ENCODE results near the gene DUSP11. TPM values are rescaled to one million over a fixed set of nuclear protein-coding genes. Genes with fewer than 3 reads are reported as not detected.
"Not testable (repeated sequence)": the region's sequence is repeated elsewhere in the genome, so short reads cannot be mapped to it uniquely, and the experiment has no call there.

Gene DUSP11
- total RNA-seq, 5 donors from 2014 or later (not counting 1 experiment from before 2014, with no cell fraction given), result 36.7 to 44.0 (median 38.4) TPM

- Histone ChIP-seq H3K4me3 (ENCODE audit: control insufficient read depth in 1 of 2, extremely low read depth in 1 of 2, low read length in 1 of 2) (peak overlapping the region in 1 of 2 donors; percentile 77), H3K27me3 (replicated peaks in 1 of 2; ENCODE audit: control insufficient read depth in 2 of 2, extremely low read depth in 1 of 2, insufficient read depth in 2 of 2, low read length in 1 of 2) (peaks cover 0 to 14% of the 10 kb centered on the region in 2 experiments), H3K36me3 (ENCODE audit: control insufficient read depth in 2 of 2, extremely low read depth in 1 of 2, insufficient read depth in 1 of 2, low read length in 1 of 2) (peaks cover 7 to 18% of the 10 kb centered on the region in 2 donors), H3K9me3 (no peaks in the 10 kb centered on the region), H3K4me1 (ENCODE audit: control insufficient read depth in 1 of 2, extremely low read depth in 1 of 2, insufficient read depth in 2 of 2, low read length in 2 of 2) (peaks cover 10 to 14% of the 10 kb centered on the region in 2 experiments), H3K27ac (ENCODE audit: low read length) (peak overlapping the region; percentile 37)
- Mint-ChIP-seq H3K4me1 (peaks cover 40 to 42% (median 40%) of the 10 kb centered on the region in 3 donors), H3K9me3 (no peaks in the 10 kb centered on the region), H3K27me3 (peaks cover 0 to 6% of the 10 kb centered on the region in 2 donors), H3K36me3 (peaks cover 17% of the 10 kb centered on the region), H3K4me3 (peak overlapping the region; percentile 97 to 99 (median 98)), H3K27ac (peak overlapping the region; percentile 96 to 97)
- DNase-seq, result no peak
- CTCF ChIA-PET, result interaction anchor here (0.7 to 1.2 kb wide), 3 partner anchors 43 to 417 kb away, joined by 3 to 5 read pairs (median 4); partner anchors contain the start of gene TPRKB (in 1 of the 2)
- ATAC-seq (replicated peaks in 1 of 4), result no peak
- POLR2A ChIA-PET, result interaction anchor here (0.6 to 1.0 kb wide), 3 partner anchors 43 to 209 kb away, joined by 3 to 9 read pairs (median 5); partner anchors contain the start of genes STAMBP (in 1 of the 2) and TPRKB (in 1 of the 2)
- 0% methylated on average over 1 of the region's 7 CpGs for WGBS (ENCODE audit: insufficient coverage)
Measured at GRCh38 chr2:73780237-73780582, 307 bp upstream of the DUSP11 start.

GRCh38 chr2:73778867-73779466, 936 bp downstream of the DUSP11 start:
- ATAC-seq (replicated peaks in 1 of 4); CTCF ChIA-PET; H3K9me3 Mint-ChIP-seq; DNase-seq; H3K9me3 ChIP-seq; H3K27me3 Mint-ChIP-seq: not testable (repeated sequence)
- Histone ChIP-seq H3K27me3 (replicated peaks in 1 of 2; ENCODE audit: control insufficient read depth in 2 of 2, extremely low read depth in 1 of 2, insufficient read depth in 2 of 2, low read length in 1 of 2) (peaks cover 0 to 14% of the 10 kb centered on the region in 2 experiments), H3K36me3 (ENCODE audit: control insufficient read depth in 2 of 2, extremely low read depth in 1 of 2, insufficient read depth in 1 of 2, low read length in 1 of 2) (peaks cover 7 to 31% of the 10 kb centered on the region in 2 donors), H3K4me1 (ENCODE audit: control insufficient read depth in 1 of 2, extremely low read depth in 1 of 2, insufficient read depth in 2 of 2, low read length in 2 of 2) (peaks cover 10 to 14% of the 10 kb centered on the region in 2 experiments), H3K27ac (ENCODE audit: low read length) (peak overlapping the region; percentile 83), H3K4me3 (ENCODE audit: control insufficient read depth in 1 of 2, extremely low read depth in 1 of 2, low read length in 1 of 2) (peak overlapping the region; percentile 77 to 98)
- POLR2A ChIA-PET, result interaction anchor here in 1 of 2 donors (1.0 kb wide), 1 partner anchor 50 kb away, joined by 5 read pairs; the partner anchor contains the start of gene STAMBP
- H3K4me3 Mint-ChIP-seq, result peak overlapping the region; percentile 97 to 99 (median 98)
- 93% methylated on average over 6 of the region's 18 CpGs for WGBS (ENCODE audit: insufficient coverage)
- peaks cover 47 to 51% (median 50%) of the 10 kb centered on the region in 3 donors for H3K4me1 Mint-ChIP-seq
- H3K27ac Mint-ChIP-seq, result peak overlapping the region; percentile 96 to 97
- H3K36me3 Mint-ChIP-seq, result peaks cover 29% of the 10 kb centered on the region

- no peaks in the 10 kb centered on the region for H3K9me3 ChIP-seq
- Mint-ChIP-seq H3K36me3 (peaks cover 46% of the 10 kb centered on the region), H3K9me3 (no peaks in the 10 kb centered on the region), H3K4me1 (peaks cover 53 to 58% (median 56%) of the 10 kb centered on the region in 3 donors), H3K27me3 (no peaks in the 10 kb centered on the region), H3K27ac (no peak overlapping the region), H3K4me3 (no peak overlapping the region)
- CTCF ChIA-PET, result no interaction called here
- peaks cover 0 to 9% of the 10 kb centered on the region in 2 experiments for H3K27me3 ChIP-seq (replicated peaks in 1 of 2; ENCODE audit: control insufficient read depth in 2 of 2, extremely low read depth in 1 of 2, insufficient read depth in 2 of 2, low read length in 1 of 2)
- H3K4me3 ChIP-seq (ENCODE audit: control insufficient read depth in 1 of 2, extremely low read depth in 1 of 2, low read length in 1 of 2), result no peak overlapping the region
- H3K4me1 ChIP-seq (ENCODE audit: control insufficient read depth in 1 of 2, extremely low read depth in 1 of 2, insufficient read depth in 2 of 2, low read length in 2 of 2), result peaks cover 10 to 14% of the 10 kb centered on the region in 2 experiments
- peaks cover 12 to 49% of the 10 kb centered on the region in 2 donors for H3K36me3 ChIP-seq (ENCODE audit: control insufficient read depth in 2 of 2, extremely low read depth in 1 of 2, insufficient read depth in 1 of 2, low read length in 1 of 2)
- H3K27ac ChIP-seq (ENCODE audit: low read length), result no peak overlapping the region
- ATAC-seq (replicated peaks in 1 of 4), result no peak
- POLR2A ChIA-PET, result no interaction called here
- no peak for DNase-seq
- 92% methylated on average over 5 of the region's 8 CpGs for WGBS (ENCODE audit: insufficient coverage)
Measured at GRCh38 chr2:73776869-73777519, 2.9 kb downstream of the DUSP11 start.

GRCh38 chr2:73776381-73776780, 3.5 kb downstream of the DUSP11 start:
- Mint-ChIP-seq H3K4me1 (peaks cover 55 to 59% (median 56%) of the 10 kb centered on the region in 3 donors), H3K4me3 (no peak overlapping the region), H3K9me3 (no peaks in the 10 kb centered on the region), H3K36me3 (peaks cover 48% of the 10 kb centered on the region), H3K27ac (no peak overlapping the region), H3K27me3 (no peaks in the 10 kb centered on the region)
- no CpG with 5 or more reads among the region's 4 CpGs for WGBS (ENCODE audit: insufficient coverage)
- ATAC-seq (replicated peaks in 1 of 4), result no peak
- no peaks in the 10 kb centered on the region for H3K9me3 ChIP-seq
- CTCF ChIA-PET, result interaction anchor here in 1 of 2 donors (0.6 to 0.7 kb wide), 2 partner anchors 373 to 375 kb away, joined by 3 to 7 read pairs; no protein-coding TSS in a partner anchor
- H3K36me3 ChIP-seq (ENCODE audit: control insufficient read depth in 2 of 2, extremely low read depth in 1 of 2, insufficient read depth in 1 of 2, low read length in 1 of 2), result peaks cover 13 to 51% of the 10 kb centered on the region in 2 donors
- H3K27me3 ChIP-seq (replicated peaks in 1 of 2; ENCODE audit: control insufficient read depth in 2 of 2, extremely low read depth in 1 of 2, insufficient read depth in 2 of 2, low read length in 1 of 2), result peaks cover 0 to 4% of the 10 kb centered on the region in 2 experiments
- H3K4me3 ChIP-seq (ENCODE audit: control insufficient read depth in 1 of 2, extremely low read depth in 1 of 2, low read length in 1 of 2), result no peak overlapping the region
- POLR2A ChIA-PET, result interaction anchor here in 1 of 2 donors (0.6 kb wide), 1 partner anchor 238 kb away, joined by 3 read pairs; no protein-coding TSS in a partner anchor
- H3K27ac ChIP-seq (ENCODE audit: low read length), result no peak overlapping the region
- peaks cover 10 to 14% of the 10 kb centered on the region in 2 experiments for H3K4me1 ChIP-seq (ENCODE audit: control insufficient read depth in 1 of 2, extremely low read depth in 1 of 2, insufficient read depth in 2 of 2, low read length in 2 of 2)
- no peak for DNase-seq

- H3K4me1 Mint-ChIP-seq, result peaks cover 49 to 57% (median 49%) of the 10 kb centered on the region in 3 donors
- ATAC-seq (replicated peaks in 1 of 4) (no peak), DNase-seq (no peak)
- Histone ChIP-seq H3K36me3 (ENCODE audit: control insufficient read depth in 2 of 2, extremely low read depth in 1 of 2, insufficient read depth in 1 of 2, low read length in 1 of 2) (peaks cover 13 to 71% of the 10 kb centered on the region in 2 donors), H3K4me3 (ENCODE audit: control insufficient read depth in 1 of 2, extremely low read depth in 1 of 2, low read length in 1 of 2) (no peak overlapping the region), H3K4me1 (ENCODE audit: control insufficient read depth in 1 of 2, extremely low read depth in 1 of 2, insufficient read depth in 2 of 2, low read length in 2 of 2) (no peaks in the 10 kb centered on the region), H3K27ac (ENCODE audit: low read length) (no peak overlapping the region), H3K9me3 (no peaks in the 10 kb centered on the region), H3K27me3 (replicated peaks in 1 of 2; ENCODE audit: control insufficient read depth in 2 of 2, extremely low read depth in 1 of 2, insufficient read depth in 2 of 2, low read length in 1 of 2) (no peaks in the 10 kb centered on the region)
- no peaks in the 10 kb centered on the region for H3K27me3 Mint-ChIP-seq
- POLR2A ChIA-PET, result interaction anchor here in 1 of 2 donors (1.2 kb wide), 1 partner anchor 9 kb away, joined by 3 read pairs; no protein-coding TSS in a partner anchor
- no peak overlapping the region for H3K27ac Mint-ChIP-seq
- CTCF ChIA-PET, result interaction anchor here in 1 of 2 donors (1.6 kb wide), 1 partner anchor 9 kb away, joined by 4 read pairs; no protein-coding TSS in a partner anchor
- no peaks in the 10 kb centered on the region for H3K9me3 Mint-ChIP-seq
- peaks cover 68% of the 10 kb centered on the region for H3K36me3 Mint-ChIP-seq
- no peak overlapping the region for H3K4me3 Mint-ChIP-seq
Measured at GRCh38 chr2:73772819-73773218, 7.1 kb downstream of the DUSP11 start.

GRCh38 chr2:73770725-73771124, 9.2 kb downstream of the DUSP11 start:
- Histone ChIP-seq H3K4me1 (ENCODE audit: control insufficient read depth in 1 of 2, extremely low read depth in 1 of 2, insufficient read depth in 2 of 2, low read length in 2 of 2) (no peaks in the 10 kb centered on the region), H3K36me3 (ENCODE audit: control insufficient read depth in 2 of 2, extremely low read depth in 1 of 2, insufficient read depth in 1 of 2, low read length in 1 of 2) (peaks cover 6 to 73% of the 10 kb centered on the region in 2 donors), H3K4me3 (ENCODE audit: control insufficient read depth in 1 of 2, extremely low read depth in 1 of 2, low read length in 1 of 2) (no peak overlapping the region), H3K27ac (ENCODE audit: low read length) (no peak overlapping the region), H3K27me3 (replicated peaks in 1 of 2; ENCODE audit: control insufficient read depth in 2 of 2, extremely low read depth in 1 of 2, insufficient read depth in 2 of 2, low read length in 1 of 2) (no peaks in the 10 kb centered on the region), H3K9me3 (no peaks in the 10 kb centered on the region)
- no peak for DNase-seq
- no peaks in the 10 kb centered on the region for H3K9me3 Mint-ChIP-seq
- CTCF ChIA-PET, result no interaction called here
- H3K27me3 Mint-ChIP-seq, result no peaks in the 10 kb centered on the region
- no peak for ATAC-seq (replicated peaks in 1 of 4)
- no peak overlapping the region for H3K27ac Mint-ChIP-seq
- WGBS (ENCODE audit: insufficient coverage), result 98% methylated on average over 3 of the region's 3 CpGs
- H3K4me3 Mint-ChIP-seq, result no peak overlapping the region
- peaks cover 69% of the 10 kb centered on the region for H3K36me3 Mint-ChIP-seq
- H3K4me1 Mint-ChIP-seq, result peaks cover 35 to 40% (median 37%) of the 10 kb centered on the region in 3 donors
- POLR2A ChIA-PET, result interaction anchor here in 1 of 2 donors (0.7 kb wide), 1 partner anchor 1432 kb away, joined by 3 read pairs; no protein-coding TSS in a partner anchor
